Stimulated activated CD4-positive, alpha-beta T cell treated with anti-CD3 and anti-CD28 coated beads, Interleukin-2, amount 100 ng/mL, for 48 hours (primary cell): ENCODE data around the gene TNFAIP1.
A peak's percentile ranks its signal among the peaks of the same experiment; 100 is the strongest.

Experiments
- DNase-seq, 2 donors: peaks; one replicate each; pipeline ENCODE4 v3.0.0-alpha.2; 2020

TNFAIP1 gene

GRCh38 chr17:28372203-28372944, 36.8 kb downstream of the TNFAIP1 start:
- DNase-seq, result peak in 1 of 2 donors; percentile 12

GRCh38 chr17:28372945-28373274, 37.3 kb downstream of the TNFAIP1 start:
- DNase-seq, result no peak

GRCh38 chr17:28379814-28380801, 44.5 kb downstream of the TNFAIP1 start:
- DNase-seq, result no peak

GRCh38 chr17:28381141-28381825, 45.7 kb downstream of the TNFAIP1 start:
- DNase-seq, result peak in 1 of 2 donors; percentile 29

- DNase-seq, result peak; percentile 47 to 56
These were observed 48.9 kb downstream of the TNFAIP1 start for GRCh38 chr17:28384281-28385036.

GRCh38 chr17:28385037-28385400, 49.5 kb downstream of the TNFAIP1 start:
- DNase-seq, result no peak

- no peak for DNase-seq
These were observed 49.8 kb downstream of the TNFAIP1 start for GRCh38 chr17:28385406-28385805.

GRCh38 chr17:28386391-28386790, 50.8 kb downstream of the TNFAIP1 start:
- DNase-seq, result no peak

- DNase-seq, result no peak
These were observed 52.5 kb downstream of the TNFAIP1 start for GRCh38 chr17:28388106-28388505.

GRCh38 chr17:28390141-28390540, 54.6 kb downstream of the TNFAIP1 start:
- DNase-seq, result no peak

- no peak for DNase-seq
These were observed 55.0 kb downstream of the TNFAIP1 start for GRCh38 chr17:28390563-28390962.

- no peak for DNase-seq
These were observed 55.4 kb downstream of the TNFAIP1 start for GRCh38 chr17:28390984-28391383.

- DNase-seq, result no peak
These were observed 55.8 kb downstream of the TNFAIP1 start for GRCh38 chr17:28391401-28391800.

GRCh38 chr17:28392491-28392890, 56.9 kb downstream of the TNFAIP1 start:
- no peak for DNase-seq

- DNase-seq, result no peak
These were observed 59.0 kb downstream of the TNFAIP1 start for GRCh38 chr17:28394337-28395116.

- DNase-seq, result no peak
These were observed 59.9 kb downstream of the TNFAIP1 start for GRCh38 chr17:28395426-28395825.

- DNase-seq, result no peak
These were observed 60.4 kb downstream of the TNFAIP1 start for GRCh38 chr17:28395968-28396367.
